CD4-positive, alpha-beta T cell treated with Interleukin-4 for 1 hour (primary cell): ENCODE measurements around the gene GEMIN8.

Source experiments
- DNase-seq, 2 donors: peaks; one replicate each; pipeline ENCODE4 v3.0.0-alpha.2; 2020 to 2022

Gene GEMIN8, protein sequence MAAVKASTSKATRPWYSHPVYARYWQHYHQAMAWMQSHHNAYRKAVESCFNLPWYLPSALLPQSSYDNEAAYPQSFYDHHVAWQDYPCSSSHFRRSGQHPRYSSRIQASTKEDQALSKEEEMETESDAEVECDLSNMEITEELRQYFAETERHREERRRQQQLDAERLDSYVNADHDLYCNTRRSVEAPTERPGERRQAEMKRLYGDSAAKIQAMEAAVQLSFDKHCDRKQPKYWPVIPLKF

DNA sequence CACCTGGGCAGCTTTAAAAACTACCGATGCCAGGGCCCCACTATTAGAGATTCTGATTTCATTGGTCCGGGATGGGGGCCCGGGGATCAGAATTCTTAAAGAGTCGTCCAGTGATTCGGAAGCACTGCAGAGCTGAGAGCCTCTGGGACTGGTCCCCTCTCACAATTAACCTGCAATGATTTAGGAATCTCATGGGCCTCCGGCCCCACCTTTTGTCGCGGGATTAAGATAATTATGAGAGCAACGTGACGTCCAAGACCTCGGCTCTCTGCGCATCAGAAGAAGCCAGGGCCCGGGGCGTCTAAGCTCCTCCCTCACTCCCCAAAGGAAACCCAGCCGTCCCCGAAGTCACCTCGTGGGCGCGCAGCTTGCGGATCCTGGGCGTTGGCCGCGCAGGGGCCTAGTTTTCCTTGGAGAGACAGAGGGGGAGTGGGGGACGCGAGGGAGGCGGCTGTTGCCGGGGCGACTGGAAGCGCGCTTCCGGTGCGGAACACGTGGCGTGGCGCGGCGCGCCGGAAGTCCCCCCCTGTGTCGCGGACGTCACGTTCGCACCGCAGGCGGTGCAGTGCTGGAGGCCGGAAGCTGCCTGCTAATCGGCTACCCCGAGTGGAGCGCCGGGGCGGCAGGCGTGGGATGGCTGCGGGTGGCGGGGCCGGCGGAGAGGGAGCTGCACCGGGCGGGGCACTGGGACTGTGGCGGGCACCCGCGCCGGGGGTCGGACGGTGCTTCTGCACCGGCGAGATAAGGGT lies at the start of gene GEMIN8:
GEMIN8 (minus strand) TSS at position 468 of the 749 bp plus-strand sequence. CDS start 8,414 bp downstream, outside the sequence.
- peak; percentile 86 to 92 for DNase-seq

DNA sequence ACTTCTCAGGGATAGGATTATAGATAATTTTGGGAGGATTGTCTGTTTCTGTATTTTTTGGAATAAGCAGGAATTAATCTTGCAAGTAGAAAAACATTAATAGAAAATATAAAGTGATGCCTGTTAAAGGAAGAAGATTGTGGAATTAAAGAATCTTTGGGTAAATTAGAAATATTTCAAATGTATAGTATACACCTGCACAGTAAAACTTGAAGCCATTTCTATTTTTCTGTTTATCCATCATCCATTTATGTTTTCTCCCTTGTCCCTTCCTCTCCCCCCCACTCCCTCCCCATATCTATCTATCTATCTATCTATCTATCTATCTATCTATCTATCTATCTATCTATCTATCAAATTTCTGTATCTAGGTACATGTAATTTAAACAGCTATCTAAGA lies 46.9 kb upstream of the GEMIN8 start:
- no peak for DNase-seq

DNA sequence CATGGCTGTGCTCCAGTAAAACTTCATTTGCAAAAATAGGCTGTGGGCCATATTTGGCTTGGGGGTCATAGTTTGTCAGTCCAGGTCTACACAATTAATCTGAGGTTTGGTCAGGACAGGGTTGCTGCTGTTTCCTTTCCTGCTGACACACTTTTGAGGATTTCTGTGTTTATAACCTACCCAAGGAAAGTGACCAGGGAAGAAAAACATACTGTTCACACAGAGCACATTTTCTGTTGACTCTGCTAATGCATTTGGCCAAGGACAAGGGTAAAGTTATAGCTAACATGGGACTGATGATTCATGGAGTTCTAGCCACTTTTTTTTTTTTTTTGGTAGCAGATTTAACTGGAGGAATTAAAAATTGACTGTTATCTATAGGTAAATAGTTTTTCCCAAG lies 43.9 kb upstream of the GEMIN8 start:
- DNase-seq, result no peak

DNA sequence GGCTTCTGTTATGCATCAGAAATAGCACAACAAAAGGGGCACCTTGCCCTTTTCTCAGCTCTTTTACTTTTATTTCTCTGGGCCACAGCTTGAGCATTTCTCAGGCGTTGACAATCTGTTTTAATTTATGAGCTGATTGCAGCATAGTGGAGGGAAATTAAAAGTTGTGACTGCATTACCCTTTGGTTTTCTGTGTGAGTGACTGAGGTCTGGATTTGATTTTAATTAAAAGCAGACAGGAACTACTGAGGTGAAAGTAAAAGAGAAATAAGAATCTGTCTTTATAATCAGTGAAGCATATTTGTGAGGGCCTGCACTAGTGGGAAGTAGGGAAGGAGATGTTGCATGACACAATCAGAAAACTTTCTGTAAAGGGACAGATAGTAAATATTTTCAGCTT lies 43.4 kb upstream of the GEMIN8 start:
- no peak for DNase-seq

DNA sequence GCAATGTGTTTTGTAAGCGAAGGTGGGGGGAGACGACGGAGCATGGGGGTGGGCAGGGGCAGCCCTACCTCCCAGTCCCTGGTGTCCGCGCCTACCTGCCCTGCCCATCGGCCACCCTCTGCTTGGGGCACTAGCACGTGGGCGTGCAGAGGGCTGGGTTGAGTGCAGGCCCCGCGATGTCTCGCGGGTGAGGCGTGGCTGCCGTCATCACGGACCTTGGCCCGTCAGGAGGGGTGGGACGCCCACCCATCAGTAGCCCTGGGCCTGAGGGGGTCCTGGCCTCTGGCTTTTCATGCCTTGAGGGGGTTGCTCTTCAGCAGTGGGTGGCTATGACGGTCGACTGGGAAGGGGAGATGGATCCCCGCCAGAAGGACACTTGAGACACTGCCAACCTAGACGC lies 36.1 kb upstream of the GEMIN8 start:
- DNase-seq, result no peak

DNA sequence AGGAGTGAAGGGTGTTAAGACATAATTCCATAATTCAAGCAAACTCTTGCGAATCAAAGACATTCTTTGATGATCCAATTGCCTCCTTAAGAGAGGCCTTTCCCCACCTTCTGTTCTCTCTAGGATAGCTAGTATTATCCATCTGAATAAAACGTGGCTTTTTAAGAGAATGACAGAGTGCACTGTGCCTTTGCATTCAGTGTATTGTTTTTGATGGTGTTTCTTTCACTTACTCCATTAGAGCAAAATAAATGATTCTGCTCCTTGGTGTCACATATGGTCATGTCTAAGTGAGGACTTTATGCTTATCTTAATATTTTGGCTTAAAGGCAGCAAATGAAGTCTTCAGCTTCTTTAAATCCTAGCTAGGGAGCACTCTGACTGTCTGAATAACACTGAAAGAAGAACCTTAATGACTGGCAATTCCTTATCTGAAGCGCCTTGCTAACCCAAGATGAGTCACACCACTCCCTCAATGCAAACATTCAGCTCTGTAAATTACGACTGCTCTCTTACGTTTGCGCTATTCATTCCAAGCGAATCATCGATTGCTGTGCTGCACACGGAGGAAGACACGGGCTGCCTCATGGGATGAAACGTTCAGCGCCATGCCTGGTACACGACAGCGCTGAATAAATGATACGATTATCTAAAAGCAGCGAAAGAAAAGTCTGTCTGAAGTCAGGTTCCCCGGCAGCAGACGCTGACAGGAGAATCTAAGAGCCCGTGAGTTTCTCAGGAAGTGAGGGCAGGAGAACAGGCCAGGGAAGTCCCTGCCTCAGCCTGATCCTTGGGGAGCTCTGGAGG lies 35.1 kb upstream of the GEMIN8 start:
- no peak for DNase-seq

DNA sequence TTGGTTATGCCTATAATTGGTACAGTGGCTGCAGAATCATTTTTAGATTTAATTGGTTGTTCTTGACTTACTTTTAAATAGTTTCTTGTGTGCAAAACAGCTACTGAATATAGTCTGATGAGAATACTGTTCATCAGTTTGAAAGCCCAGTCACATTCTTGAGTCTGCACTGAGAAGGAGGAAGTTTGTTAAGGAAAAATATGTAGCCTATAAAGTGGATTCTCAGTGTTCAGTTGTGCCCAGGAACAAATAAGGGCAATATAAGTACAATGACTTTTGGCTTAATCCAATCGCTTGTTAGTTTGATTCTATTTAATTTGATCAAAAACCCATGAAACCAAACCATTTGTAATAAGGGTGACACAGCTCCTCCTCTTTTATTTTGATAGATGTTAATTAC lies 32.8 kb upstream of the GEMIN8 start:
- DNase-seq, result no peak

DNA sequence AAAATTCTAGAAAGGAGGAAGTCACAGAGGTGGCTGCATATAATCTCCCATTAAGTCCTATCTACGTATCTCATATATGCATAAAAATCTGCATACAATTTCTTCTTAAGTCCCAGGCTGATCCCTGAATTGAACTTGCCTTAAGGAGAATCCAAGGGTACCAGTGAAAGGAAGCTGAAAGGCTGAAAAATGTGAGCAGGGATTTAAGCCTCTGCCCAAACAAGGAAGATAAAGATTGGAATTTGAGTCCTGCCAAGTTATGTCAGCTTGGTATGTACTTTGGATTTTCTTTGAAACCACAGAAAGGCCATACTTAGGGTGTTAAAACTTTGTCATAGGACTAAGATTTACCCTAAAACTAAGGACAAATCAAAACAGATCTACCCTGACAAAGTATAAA lies 26.5 kb upstream of the GEMIN8 start:
- DNase-seq, result no peak

DNA sequence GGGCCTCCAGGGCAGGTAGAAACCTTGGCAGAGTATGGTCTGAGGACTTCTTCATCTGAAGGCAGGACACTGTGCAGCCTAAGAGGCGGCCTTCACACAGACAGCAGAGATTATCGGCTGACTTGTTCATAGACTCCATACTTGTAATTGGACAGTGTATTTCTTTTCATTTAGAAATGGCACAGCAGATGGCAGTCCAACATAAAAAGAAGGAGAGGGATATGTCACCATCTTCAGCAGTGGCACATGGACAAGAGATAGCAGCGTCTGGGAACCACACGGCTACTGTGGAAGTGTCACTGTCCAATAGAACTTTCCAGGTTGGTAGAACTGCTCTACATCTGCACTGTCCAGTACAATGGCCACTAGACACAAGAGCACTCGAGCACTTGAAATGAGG lies 21.7 kb upstream of the GEMIN8 start:
- DNase-seq, result no peak

DNA sequence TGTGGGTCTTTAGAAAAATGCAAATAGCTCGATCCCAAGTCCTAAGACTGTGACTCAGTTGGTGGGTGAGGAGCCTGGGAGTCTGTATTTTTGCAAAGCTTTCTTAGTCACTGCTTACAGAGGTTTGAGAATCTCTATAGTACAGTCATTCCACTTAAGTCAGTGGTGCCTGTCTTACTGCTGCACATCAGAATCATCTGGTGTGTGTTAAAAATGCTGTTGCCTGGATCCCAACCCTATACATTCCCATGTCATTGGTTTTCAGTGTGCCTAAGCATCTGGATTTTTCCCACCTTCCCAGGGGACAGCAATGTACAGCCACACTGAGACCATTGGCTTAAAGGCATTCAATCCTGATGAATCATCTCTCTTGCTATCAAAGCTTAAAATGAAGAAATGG lies 21.0 kb upstream of the GEMIN8 start:
- no peak for DNase-seq

DNA sequence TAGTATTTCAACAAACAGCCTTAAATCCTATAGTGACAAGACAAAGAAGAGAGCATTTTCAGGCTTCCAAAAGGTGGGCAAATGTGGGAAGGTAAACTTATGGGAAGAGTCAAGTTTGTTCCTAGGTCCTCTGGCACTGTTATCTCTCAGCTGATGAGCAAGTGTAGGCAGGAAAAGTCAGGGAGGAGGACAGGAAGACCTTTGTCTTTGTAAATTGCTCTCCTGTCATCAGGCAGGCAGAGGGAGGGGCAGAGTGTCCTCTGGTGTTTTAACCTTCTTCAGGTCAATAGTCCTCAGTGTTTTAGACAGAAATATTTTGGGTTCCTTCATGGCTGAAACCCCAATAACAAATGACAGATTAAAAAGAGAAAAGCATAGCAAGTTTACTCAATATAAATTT lies 13.5 kb upstream of the GEMIN8 start:
- no peak for DNase-seq

DNA sequence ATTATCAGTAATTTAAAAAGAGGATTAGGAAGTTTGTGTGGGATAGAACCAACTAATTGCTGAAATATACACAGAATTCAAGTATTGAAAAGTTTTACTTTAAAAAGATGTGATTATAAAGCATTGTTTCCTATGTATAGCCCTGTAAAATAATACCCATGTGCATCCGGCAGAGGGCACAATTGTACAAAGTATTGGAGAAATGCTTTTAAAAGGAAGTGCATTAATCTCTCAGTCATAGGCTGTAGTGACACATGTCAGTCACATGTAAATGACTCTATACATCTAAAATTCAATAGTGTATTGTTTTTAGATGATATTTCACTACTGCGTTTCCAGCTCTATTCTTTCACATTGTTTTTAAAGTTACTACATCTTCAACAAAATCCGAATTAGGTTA lies 9.7 kb upstream of the GEMIN8 start:
- peak; percentile 68 to 69 for DNase-seq

DNA sequence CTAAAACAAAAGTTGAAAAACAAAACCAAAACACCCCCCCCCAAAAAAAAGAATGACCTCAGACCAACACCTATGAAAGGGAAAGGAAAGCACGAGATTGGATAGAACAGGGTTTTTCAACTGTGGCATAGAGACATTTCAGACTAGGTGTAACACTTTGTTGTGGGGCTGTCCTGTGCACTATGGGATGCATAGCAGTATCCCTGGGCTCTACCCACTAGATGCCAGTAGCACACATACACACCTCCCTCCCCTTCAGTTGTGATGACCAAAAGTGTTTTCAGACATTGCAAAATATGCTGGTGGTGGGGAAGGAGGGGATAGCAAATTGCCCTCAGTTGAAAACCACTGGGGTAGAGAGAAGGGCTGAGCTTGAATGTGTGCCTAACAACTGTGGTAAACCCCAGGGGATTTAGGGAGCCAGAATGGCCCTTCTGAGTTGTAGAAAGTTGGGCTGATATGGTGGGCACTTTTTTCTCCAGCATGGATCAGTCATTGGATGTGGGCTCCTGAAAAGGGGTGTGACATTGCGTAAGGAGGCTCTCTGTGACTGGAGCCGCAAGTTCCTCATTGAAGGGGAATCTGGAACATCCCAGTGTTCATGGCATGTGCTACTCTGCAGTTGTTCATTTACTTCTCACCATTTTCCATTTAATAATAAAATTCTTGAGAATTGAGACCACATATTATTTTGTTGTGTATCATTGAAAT lies 8.8 kb upstream of the GEMIN8 start:
- no peak for DNase-seq

DNA sequence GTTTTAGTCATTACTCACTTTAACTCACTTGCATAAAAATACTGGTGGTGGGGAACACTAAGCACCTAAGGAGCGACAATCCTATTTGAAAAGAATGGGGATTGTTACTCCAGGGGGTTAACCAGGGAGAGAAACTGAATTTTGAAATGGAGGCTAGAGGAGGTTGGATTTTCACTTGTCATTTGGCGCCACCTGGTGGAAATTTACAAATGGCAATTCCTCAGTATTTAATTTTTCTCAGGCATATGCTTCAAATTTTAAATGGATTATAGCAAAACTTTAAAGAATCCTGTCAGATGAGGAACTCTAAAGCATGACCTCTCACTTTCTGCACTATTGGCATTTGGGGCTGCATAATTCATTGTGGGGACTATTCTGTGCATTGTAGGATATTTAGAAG lies 2.7 kb upstream of the GEMIN8 start:
- DNase-seq, result peak; percentile 66 to 68

DNA sequence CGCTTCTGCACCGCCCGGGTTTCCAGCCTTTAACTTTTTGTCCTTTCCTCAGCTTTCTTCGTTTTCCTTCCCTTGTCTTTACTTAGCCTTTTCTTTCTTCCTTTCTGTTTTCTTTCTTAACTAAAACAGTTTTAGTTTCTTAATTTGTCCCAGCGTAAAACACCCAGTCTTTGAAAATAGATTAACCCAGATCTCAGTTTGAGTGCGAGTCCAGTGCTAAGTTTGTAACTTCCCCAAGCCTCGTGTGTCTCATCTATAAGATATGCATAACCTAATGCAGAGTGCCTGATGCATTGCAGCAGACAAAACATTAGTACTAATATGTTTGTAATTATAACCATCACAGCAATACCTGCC lies 460 bp upstream of the GEMIN8 start:
- DNase-seq, result no peak

DNA sequence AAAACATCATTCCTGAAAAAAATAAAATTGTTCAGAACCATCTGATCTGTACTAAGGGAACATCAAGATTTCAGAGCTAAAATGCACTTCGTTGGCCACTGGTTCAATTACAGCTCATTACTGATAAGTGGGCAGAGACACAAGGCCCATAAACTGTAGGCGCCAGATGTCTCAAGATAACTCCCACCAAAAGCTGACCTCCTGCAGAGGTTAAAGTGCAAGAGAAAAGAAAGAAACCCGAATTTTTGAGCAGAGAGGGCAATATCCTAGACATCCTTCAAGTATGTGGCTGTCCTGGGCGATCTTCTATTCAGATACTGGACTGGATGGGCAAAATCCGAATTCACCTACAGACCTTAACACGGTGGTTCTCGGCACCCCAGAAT lies 660 bp downstream of the GEMIN8 start:
- no peak for DNase-seq

DNA sequence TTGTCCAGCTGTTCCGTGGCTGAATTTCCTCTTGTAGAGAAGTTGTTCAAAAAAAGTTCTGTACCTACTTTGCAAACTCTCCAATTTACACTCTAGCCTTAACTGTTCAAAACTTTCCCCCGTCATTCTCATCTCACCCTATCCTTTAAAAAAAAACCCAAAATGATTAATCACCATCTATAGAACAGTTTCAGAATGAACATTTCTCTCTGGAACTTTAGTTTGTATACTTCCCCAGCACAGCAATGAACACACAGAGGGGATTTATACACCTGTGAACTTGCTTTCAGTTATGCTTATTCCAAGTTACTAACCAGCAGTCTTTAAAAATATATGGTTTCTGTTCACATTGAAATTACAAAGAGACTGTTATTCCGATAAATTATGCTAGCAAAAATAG lies 1.2 kb downstream of the GEMIN8 start:
- no peak for DNase-seq

DNA sequence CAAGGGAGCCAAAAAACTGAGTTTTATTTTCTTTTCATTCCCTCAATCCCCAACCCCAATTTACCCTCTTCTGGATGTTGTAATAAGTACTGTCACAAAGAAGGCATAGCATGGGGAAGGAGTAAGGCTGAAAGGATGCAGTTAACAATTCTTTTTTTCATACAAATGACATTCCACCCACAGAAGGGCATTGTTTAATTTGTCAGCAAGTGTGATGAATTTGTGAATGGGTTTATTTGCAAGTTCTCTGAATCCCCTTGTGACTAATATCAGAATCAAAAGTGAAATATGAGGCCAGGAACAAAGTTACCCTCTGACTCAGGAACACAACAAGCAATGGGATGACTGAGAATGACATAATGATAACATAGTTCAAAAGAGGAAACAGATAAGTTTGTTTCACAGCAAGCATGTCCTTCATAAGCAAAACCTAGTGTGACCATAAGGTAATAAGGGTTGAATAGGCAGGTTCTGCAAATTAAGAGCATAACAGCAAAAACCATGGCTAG lies 2.1 kb downstream of the GEMIN8 start:
- DNase-seq, result no peak

DNA sequence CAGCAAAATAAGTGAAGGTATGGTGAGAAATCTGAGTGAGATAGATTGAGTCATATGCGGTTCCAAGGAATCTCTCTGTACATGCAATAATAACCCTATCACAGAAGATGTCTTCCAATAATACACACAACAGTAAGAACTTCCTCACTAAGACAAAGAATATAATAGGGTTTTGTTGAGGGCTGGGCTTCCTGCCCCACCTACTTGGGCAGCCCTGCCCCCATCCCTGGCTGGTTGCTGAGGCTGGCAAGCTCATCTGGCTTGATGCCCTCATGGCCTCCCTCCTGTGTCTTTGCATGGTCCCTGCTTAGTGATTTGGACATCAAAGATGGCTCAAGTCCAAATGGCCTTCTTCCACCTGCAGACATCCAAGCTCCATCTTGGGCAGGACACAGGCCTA lies 2.7 kb downstream of the GEMIN8 start:
- DNase-seq, result peak; percentile 16 to 42

DNA sequence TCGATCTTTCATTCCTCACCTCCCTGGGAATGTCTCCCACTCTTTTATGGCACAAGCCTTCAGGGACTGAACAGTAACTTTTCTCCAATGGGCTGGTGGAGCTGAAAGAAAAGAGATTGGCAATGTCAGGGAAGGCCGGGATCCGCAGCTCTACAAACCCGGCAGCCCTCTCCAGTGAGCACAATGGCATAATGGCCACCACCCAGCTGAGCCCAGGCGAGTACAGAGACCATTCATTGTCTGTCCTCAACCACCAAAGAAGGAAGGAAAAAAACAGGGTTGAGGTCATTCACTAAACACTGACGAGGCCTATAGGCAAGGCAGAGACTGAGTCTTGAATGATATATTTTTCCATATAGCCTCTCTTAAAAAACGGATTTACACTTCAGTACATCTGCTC lies 3.6 kb downstream of the GEMIN8 start:
- no peak for DNase-seq

DNA sequence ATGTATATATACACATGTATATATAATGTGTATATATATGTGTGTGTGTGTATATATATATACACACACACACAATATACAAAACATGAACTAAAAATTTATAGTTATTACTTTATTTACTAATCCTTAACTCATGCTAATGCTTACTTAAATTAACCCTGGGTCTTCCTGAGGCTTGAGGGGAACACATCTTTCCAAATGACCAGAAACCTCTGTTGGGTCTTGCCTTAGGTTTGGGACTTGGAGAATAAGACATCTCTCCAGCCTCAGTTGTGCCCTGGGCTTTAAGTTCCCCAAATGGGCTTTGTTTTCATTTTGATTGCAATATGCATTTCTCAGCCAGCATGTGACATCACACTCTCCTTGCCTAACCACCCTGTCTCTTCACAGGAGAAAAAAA lies 7.7 kb downstream of the GEMIN8 start:
- DNase-seq, result no peak

DNA sequence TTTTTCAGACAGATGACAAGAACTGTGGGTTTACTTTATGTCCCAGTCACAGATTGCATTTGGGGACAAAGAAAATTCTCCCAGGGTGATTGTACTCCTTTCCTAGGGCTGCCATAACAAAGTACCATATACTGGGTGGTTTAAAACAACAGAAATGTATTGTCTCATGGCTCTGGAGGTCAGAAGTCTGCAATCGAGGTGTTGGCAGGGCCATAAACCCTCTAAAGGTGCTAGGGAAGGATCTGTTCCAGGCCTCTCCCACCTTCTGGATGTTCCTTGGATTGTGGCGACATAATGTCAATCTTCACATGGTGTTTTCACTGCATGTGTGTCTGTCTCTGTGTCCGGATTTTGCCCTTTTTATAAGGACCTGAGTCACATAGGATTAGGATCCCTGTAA lies 12.3 kb downstream of the GEMIN8 start:
- DNase-seq, result no peak

DNA sequence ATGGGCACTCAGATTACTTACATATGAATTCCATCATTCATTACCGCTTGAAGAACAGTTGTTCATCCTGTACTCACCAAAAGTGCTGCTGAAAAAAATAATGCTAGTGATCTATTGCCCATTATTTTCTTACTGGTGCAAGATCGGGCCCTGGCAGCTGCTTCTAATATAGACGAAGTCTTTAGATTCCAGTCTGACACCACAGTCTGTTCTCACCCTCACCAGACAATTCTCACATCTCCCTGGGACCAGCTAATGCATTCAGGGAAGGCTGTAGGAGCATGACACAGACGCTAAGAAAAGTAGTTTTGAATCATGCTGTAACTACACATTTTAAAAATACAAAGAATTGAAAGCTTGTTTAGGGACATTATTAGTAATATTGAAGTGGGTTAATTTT lies 13.8 kb downstream of the GEMIN8 start:
- DNase-seq, result no peak
